K562 (cell line): ENCODE data around the gene UBE2E1. TPM values are rescaled to one million over a fixed set of nuclear protein-coding genes. Genes with fewer than 3 reads are reported as not detected.

ENCODE experiments used
- CHAMP1 ChIP-seq: fragments of 450-650 bp; IDR thresholded peaks from 2 replicates; pipeline ENCODE4 v1.6.1; 2016; ENCODE audit warnings: mild to moderate bottlenecking
- CHD7 ChIP-seq: fragments of 200-600 bp; sonication (generic); IDR thresholded peaks from one replicate; pipeline ENCODE4 v1.6.1; 2012; ENCODE audit warnings: mild to moderate bottlenecking, low read depth, low read length, inconsistent platforms
- ERF ChIP-seq: fragments of 450-650 bp; formaldehyde crosslinking; IDR thresholded peaks from 2 replicates; pipeline ENCODE4 v1.4.0; 2020; ENCODE audit warnings: mild to moderate bottlenecking, mixed read lengths
- ETV6 ChIP-seq, 3 experiments: fragments of 150-350 bp in 1 of 3; sonication (generic) in 1 of 3; formaldehyde crosslinking in 1 of 3; IDR thresholded peaks; 2 replicates each; pipeline versions ENCODE4 v1.6.1 to v1.8.0; 2014 to 2022; ENCODE audit warnings: borderline replicate concordance in 2 of 3, low read depth in 2 of 3, antibody characterized with exemption in 1 of 3, low read length in 1 of 3, mild to moderate bottlenecking in 1 of 3, missing genetic modification reagents in 1 of 3
- FOXK1 ChIP-seq: sonication (generic); formaldehyde crosslinking; IDR thresholded peaks from 2 replicates; pipeline ENCODE4 v1.8.0; 2022; ENCODE audit warnings: missing genetic modification reagents, mild to moderate bottlenecking, borderline replicate concordance
- HLTF ChIP-seq: fragments of 450-650 bp; IDR thresholded peaks from 2 replicates; pipeline ENCODE4 v1.6.1; 2016
- MIER1 ChIP-seq: fragments of 450-650 bp; IDR thresholded peaks from 2 replicates; pipeline ENCODE4 v1.6.1; 2016; ENCODE audit warnings: antibody characterized with exemption, mild to moderate bottlenecking, low read depth
- POLR2H ChIP-seq: IDR thresholded peaks from 2 replicates; pipeline ENCODE4 v1.6.1; 2016; ENCODE audit warnings: missing genetic modification characterization, low read depth, mild to moderate bottlenecking, control low read depth, missing compliant biosample characterization, moderate library complexity
- STAT5A ChIP-seq: IDR thresholded peaks from 2 replicates; pipeline ENCODE4 v1.6.1; 2012; ENCODE audit warnings: low read length, inconsistent platforms, borderline replicate concordance
- ZC3H4 ChIP-seq: sonication (generic); formaldehyde crosslinking; IDR thresholded peaks from 2 replicates; pipeline ENCODE4 v1.9.0; 2021; ENCODE audit warnings: missing genetic modification reagents, borderline replicate concordance
- ZKSCAN3 ChIP-seq: fragments of 250-450 bp; sonication (Bioruptor Pico); IDR thresholded peaks from 2 replicates; pipeline ENCODE4 v1.4.0; 2020
- ZNF384 ChIP-seq: IDR thresholded peaks from 2 replicates; pipeline ENCODE4 v1.6.1; 2012; ENCODE audit warnings: low read depth, low read length, improper control_type of control experiment
- ZNF589 ChIP-seq: fragments of 200-800 bp; sonication (Bioruptor generic); IDR thresholded peaks from 2 replicates; pipeline ENCODE4 v1.6.1; 2016; ENCODE audit warnings: low read depth, missing genetic modification characterization, missing compliant biosample characterization
- polyA plus RNA-seq, 8 experiments: library from polyadenylated mRNA; depleted of rRNA in 4 of 8; stranded (reverse) in 5 of 8; unstranded in 3 of 8; fragments of >200 nt; fragmentation: Nextera tagmentation in 2 of 8; fragmentation: Illumina TruSeq in 1 of 8; extraction: Ambion mirVana in 2 of 8; extraction: Trizol in 1 of 8; gene quantifications; 2 replicates each; pipeline versions ENCODE4 v1.2.1 to v1.2.3, GENCODE V29; 2011 to 2014; ENCODE audit warnings: inconsistent platforms in 1 of 8, missing spikeins in 1 of 8
- total RNA-seq, 7 experiments: library from RNA; depleted of rRNA in 6 of 7; stranded (reverse); fragments of >200 nt in 6 of 7; fragmentation: Illumina TruSeq in 2 of 7; extraction: Trizol in 2 of 7; gene quantifications; 2 replicates each; pipeline versions ENCODE4 v1.2.1 to v1.2.3, GENCODE V29; 2011 to 2021; ENCODE audit warnings: low replicate concordance in 1 of 7

The UBE2E1 gene
- total and polyA plus RNA-seq, 9 of the 15 experiments (the other 6 are each of a cell fraction or from before 2014, with no cell fraction given), result 54.4 to 294 (median 165) TPM

- peak; percentile 24 for TF ChIP-seq CHD7
- TF ChIP-seq ERF (CRISPR knock-in tag), result peak; percentile 72; the same call in 1 of the 2 replicates
- TF ChIP-seq STAT5A, result no peak; the same call in 1 of the 2 replicates
- TF ChIP-seq ZC3H4 (CRISPR knock-in tag), result peak; percentile 96
- TF ChIP-seq HLTF, result peak; percentile 20; the same call in 1 of the 2 replicates
- 0 out of 2 replicates have a peak, but pooled peaks have one; percentile 5 for TF ChIP-seq ZNF384
- TF ChIP-seq POLR2H (tag), result peak; percentile 98
- peak; percentile 47; the same call in 1 of the 2 replicates for TF ChIP-seq FOXK1
- TF ChIP-seq ETV6 (IDR thresholded peaks at IDR 0.05; ENCODE audit: borderline replicate concordance in 1 of 2, low read depth in 2 of 2, low read length in 1 of 2), result 0 out of 4 replicates have a peak, but pooled peaks have one; percentile 16 to 19
- TF ChIP-seq ETV6 (CRISPR knock-in tag; IDR thresholded peaks at IDR 0.05; ENCODE audit: borderline replicate concordance), result peak; percentile 80; the same call in 1 of the 2 replicates
- TF ChIP-seq MIER1, result peak; percentile 73
- peak; percentile 95 for TF ChIP-seq CHAMP1
- TF ChIP-seq ZNF589, result 0 out of 2 replicates have a peak, but pooled peaks have one; percentile 54
- TF ChIP-seq ZKSCAN3 (CRISPR knock-in tag), result no peak
Observed at GRCh38 chr3:23916886-23917678, 111.3 kb downstream of the UBE2E1 start, which contains the start of the genes NKIRAS1 and RPL15 (continued).
